ENCODE results near the gene MAPK11.

DNA sequence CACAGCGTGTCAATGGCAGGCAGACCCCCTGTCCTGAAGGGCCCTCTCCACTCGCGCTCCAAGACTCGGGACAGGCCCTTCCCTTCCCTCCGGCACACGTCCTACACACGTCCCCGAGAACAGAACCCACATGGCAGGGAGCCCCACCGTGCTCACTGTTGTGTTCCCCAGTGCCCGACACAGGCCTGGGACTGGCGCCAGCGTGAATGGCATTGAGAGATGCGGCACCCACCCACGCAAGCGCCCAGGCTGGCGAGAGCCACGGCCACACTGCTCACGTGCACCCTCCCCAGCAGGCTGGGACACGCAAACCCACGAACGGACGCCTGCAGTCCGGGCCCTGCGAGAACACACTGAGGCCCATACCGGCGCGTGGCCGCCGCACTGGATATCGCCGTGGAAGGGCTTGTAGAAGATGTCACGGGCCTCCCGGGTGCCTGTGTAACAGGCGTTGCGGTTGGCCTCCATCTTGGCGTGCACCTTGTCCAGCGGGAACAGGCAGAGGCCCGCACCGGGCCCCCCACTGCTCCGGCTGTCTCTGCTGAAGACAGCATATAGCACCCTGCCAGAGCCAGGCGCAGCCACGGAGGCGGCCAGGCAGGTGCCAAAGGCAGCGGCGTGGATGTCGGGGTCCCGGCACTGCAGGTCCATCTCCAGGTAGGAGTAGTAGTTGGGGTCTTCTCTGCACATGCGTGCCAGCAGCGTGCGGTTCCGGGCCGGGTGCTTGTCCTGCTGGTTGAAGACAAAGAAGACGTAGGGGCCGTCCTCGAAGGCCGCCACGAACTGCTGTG is 19.2 kb upstream of the MAPK11 start:
- TF ChIP-seq EZH2 (IDR thresholded peaks at IDR 0.05) (no peak), POLR2AphosphoS5 (IDR thresholded peaks at IDR 0.05; ENCODE audit: borderline replicate concordance, low read depth, low read length) (no peak), FOXP2 (optimal IDR thresholded peaks at IDR 0.05; ENCODE audit: control extremely low read depth, extremely low read length, insufficient read depth) (no peak)
